Right lobe of liver (tissue), 6 donors: Measurements from ENCODE around the gene ARHGAP40. TPM values are rescaled to one million over a fixed set of nuclear protein-coding genes. Genes with fewer than 3 reads are reported as not detected.

Source experiments
- ATAC-seq, 4 donors: fragments of 200-7000 bp; cut with Tn5 transposase; one replicate each; pipeline ENCODE4 v1.9.1; 2020; ENCODE audit warnings: mild to moderate bottlenecking in 4 of 4, moderate library complexity in 4 of 4
- DNase-seq, 3 donors: peaks; one replicate each; pipeline ENCODE4 v3.0.0-alpha.2; 2020
- H3K27ac ChIP-seq, 3 donors: fragments of 200-600 bp; one replicate each; pipeline ENCODE4 v1.8.0; 2022
- H3K27me3 ChIP-seq, 2 donors: fragments of 200-600 bp; one replicate each; pipeline ENCODE4 v1.8.0; 2022
- H3K36me3 ChIP-seq, 4 donors: fragments of 200-600 bp; sonication (generic) in 1 of 4; one replicate each; pipeline versions ENCODE4 v1.5.1 to v1.8.0; 2017 to 2022; ENCODE audit warnings: control low read depth in 1 of 4
- H3K4me1 ChIP-seq, 4 donors: fragments of 200-600 bp; sonication (generic) in 1 of 4; one replicate each; pipeline versions ENCODE4 v1.5.1 to v1.8.0; 2017 to 2022; ENCODE audit warnings: control low read depth in 1 of 4
- H3K4me3 ChIP-seq, 3 donors: fragments of 200-600 bp; one replicate each; pipeline ENCODE4 v1.8.0; 2022
- H3K9me3 ChIP-seq, 4 donors: fragments of 200-600 bp; sonication (generic) in 1 of 4; one replicate each; pipeline versions ENCODE4 v1.5.1 to v1.8.0; 2017 to 2022; ENCODE audit warnings: control low read depth in 1 of 4
- CTCF ChIP-seq, 4 donors: fragments of 200-600 bp in 3 of 4; fragments of 450-650 bp in 1 of 4; IDR thresholded peaks; one replicate each; pipeline versions ENCODE4 v1.5.1 to v1.8.0; 2016 to 2022; ENCODE audit warnings: antibody characterized with exemption in 4 of 4, mild to moderate bottlenecking in 2 of 4
- POLR2A ChIP-seq: fragments of 450-650 bp; IDR thresholded peaks from one replicate; pipeline ENCODE4 v1.6.1; 2017; ENCODE audit warnings: antibody characterized with exemption, mild to moderate bottlenecking
- whole genome bisulfite sequencing: methylation state at CpG from one replicate; pipeline ENCODE4 v1.1.6; 2018; ENCODE audit warnings: low coverage, low lambda C conversion rate; ENCODE audit not compliant: insufficient coverage; ENCODE audit errors: missing lambda C conversion rate; 5-methylcytosine and 5-hydroxymethylcytosine counted together
- intact Hi-C, 2 donors: fragments of 100-400 bp; cut with DNase I; formaldehyde crosslinking; loops; one replicate each; pipeline versions ENCODE4 v1.11.2 to v1.14.1; 2022
- total RNA-seq, 6 experiments: library from RNA; depleted of rRNA in 2 of 6; stranded (reverse); fragments of >200 nt in 2 of 6; fragmentation: NEBNext Ultra II Directional in 3 of 6; extraction: Animal tissue kit (Norgen Biotek cat#: 25700) in 3 of 6; gene quantifications; one replicate each; pipeline versions ENCODE4 v1.1.0 to v1.2.4, GENCODE V29; 2016 to 2023
- donor health status: DM: no; HTN: yes; CAD: no.
- donor health status: DM: no; HTN: no; CAD: no.
- donor health status: DM: no; HTN: no; CAD: no.
- donor health status: DM: no; HTN: yes; CAD: no.
- donor health status: DM: no; HTN: yes; CAD: no.

ARHGAP40 gene
- total RNA-seq, 6 experiments from 2014 or later = 0.12 TPM; not detected in 5

GRCh38 chr20:38685271-38685670, 83.7 kb downstream of the ARHGAP40 start:
- H3K36me3 ChIP-seq = no peaks in the 10 kb centered on the region
- no peak overlapping the region for H3K4me3 ChIP-seq
- H3K27ac ChIP-seq = no peak overlapping the region
- intact Hi-C loops = no loop called here
- H3K4me1 ChIP-seq = no peaks in the 10 kb centered on the region
- no peaks in the 10 kb centered on the region for H3K9me3 ChIP-seq
- DNase-seq = no peak
- WGBS = 76% methylated on average over 2 of the region's 2 CpGs
- no peaks in the 10 kb centered on the region for H3K27me3 ChIP-seq
- TF ChIP-seq POLR2A = no peak
- TF ChIP-seq CTCF (IDR thresholded peaks at IDR 0.05) = no peak
- no peak for ATAC-seq

DNA sequence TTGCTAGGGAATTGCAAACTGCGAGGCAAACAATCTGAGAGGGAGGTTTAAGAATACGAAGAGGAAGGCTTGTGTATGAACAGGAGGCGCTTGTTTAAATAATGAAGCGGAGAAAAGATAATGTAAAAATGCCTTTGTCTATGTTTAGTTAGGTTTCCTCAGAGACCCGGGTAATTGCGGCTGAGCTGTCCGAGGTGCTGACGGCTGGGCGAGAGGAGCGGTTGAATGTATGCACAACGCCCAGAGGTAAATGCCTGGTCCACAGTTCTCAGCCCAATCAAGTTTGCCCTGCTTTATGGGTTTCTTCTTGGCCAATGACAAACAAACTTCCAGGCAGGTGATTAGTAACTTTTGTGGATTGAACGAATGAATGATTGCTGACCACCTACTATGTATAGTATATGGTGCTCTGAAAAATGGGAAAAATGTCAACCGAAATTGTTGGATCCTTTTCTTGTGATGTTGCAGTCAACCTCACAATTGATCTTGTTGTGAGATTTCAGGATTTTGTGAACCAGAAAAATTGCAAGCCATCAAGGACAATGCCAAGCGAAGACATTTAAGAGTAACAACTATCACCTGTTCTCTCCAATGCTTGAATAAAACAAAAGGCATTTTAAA, 84.4 kb downstream of the ARHGAP40 start:
- WGBS = 10% methylated on average over 14 of the region's 14 CpGs
- H3K27ac ChIP-seq = no peak overlapping the region
- no peaks in the 10 kb centered on the region for H3K27me3 ChIP-seq
- H3K4me1 ChIP-seq = no peaks in the 10 kb centered on the region
- intact Hi-C loops = no loop called here
- DNase-seq = peak in 2 of 3 donors; percentile 50 to 61
- ATAC-seq = peak in 3 of 4 donors; percentile 56 to 65 (median 57)
- H3K36me3 ChIP-seq = no peaks in the 10 kb centered on the region
- TF ChIP-seq CTCF (IDR thresholded peaks at IDR 0.05) = no peak
- TF ChIP-seq POLR2A = no peak
- H3K4me3 ChIP-seq = no peak overlapping the region
- H3K9me3 ChIP-seq = no peaks in the 10 kb centered on the region

- Histone ChIP-seq H3K9me3 (no peaks in the 10 kb centered on the region), H3K27ac (no peak overlapping the region), H3K4me1 (no peaks in the 10 kb centered on the region), H3K27me3 (no peaks in the 10 kb centered on the region), H3K4me3 (no peak overlapping the region), H3K36me3 (no peaks in the 10 kb centered on the region)
- WGBS = 8% methylated on average over 10 of the region's 13 CpGs
- DNase-seq (peak; percentile 31 to 58 (median 54)), ATAC-seq (peak in 3 of 4 donors; percentile 35 to 66 (median 60))
- TF ChIP-seq POLR2A (no peak), CTCF (IDR thresholded peaks at IDR 0.05) (no peak)
- intact Hi-C loops = no loop called here
These were observed 91.1 kb downstream of the ARHGAP40 start for GRCh38 chr20:38692436-38693411.

DNA sequence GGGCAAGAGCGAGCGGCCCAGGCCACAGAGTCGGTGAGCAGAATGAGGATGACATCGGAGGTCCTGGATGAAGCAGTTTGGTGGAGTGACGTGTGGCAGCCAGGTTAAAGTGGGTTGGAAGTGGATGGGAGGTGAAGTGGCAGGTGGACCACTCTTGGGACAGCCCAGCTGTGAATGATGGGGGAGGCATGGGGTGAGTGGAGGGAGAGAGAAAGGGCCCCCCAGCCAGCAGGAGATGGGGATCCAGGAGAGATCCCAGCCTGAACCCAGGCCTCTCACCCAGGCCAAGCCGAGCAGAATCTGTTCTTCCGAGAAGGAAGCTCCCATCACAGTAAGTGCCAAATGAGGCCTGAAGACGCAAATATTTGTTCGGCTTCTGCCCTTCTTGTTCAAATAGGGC, 95.7 kb downstream of the ARHGAP40 start:
- Histone ChIP-seq H3K27me3 (no peaks in the 10 kb centered on the region), H3K9me3 (no peaks in the 10 kb centered on the region), H3K4me3 (no peak overlapping the region), H3K4me1 (no peaks in the 10 kb centered on the region), H3K36me3 (no peaks in the 10 kb centered on the region), H3K27ac (no peak overlapping the region)
- no peak for TF ChIP-seq POLR2A
- no peak for TF ChIP-seq CTCF (IDR thresholded peaks at IDR 0.05)
- no peak for ATAC-seq
- intact Hi-C loops = no loop called here
- DNase-seq = no peak
- 47% methylated on average over 8 of the region's 9 CpGs for WGBS
